Measurements from ENCODE around the gene SPOCD1. TPM values are rescaled to one million over a fixed set of nuclear protein-coding genes. Genes with fewer than 3 reads are reported as not detected.
A peak's percentile ranks its signal among the peaks of the same experiment; 100 is the strongest.

SPOCD1 gene
- total RNA-seq = 10 to 100 TPM; 13.5 to 23.0 TPM
- long read RNA-seq, donor 1, partial matches to known transcripts = 2 of 2 reads
- long read RNA-seq, donor 1, other reads (novel, unspliced or antisense) = 0 of 2 reads
- long read RNA-seq, donor 2, partial matches to known transcripts = 15 of 27 reads
- long read RNA-seq, donor 2, other reads (novel, unspliced or antisense) = 11 of 27 reads

GRCh38 chr1:31815752-31816500 lies at the start of gene SPOCD1:
Gene SPOCD1 (minus strand): TSS chr1:31816022. CDS start chr1:31815333, 689 bp downstream.
- DNase-seq (ENCODE audit: low spot score) = peak; percentile 92
- intact Hi-C loops (cut with DNase I) = loop anchor here in 1 of 2 donors (2.0 kb wide), 1 partner anchor 73 kb away; no protein-coding TSS in a partner anchor

- intact Hi-C loops (cut with DNase I) = no loop called here
- no peak for DNase-seq (ENCODE audit: low spot score)
Observed at GRCh38 chr1:31862071-31862470, 46.2 kb upstream of the SPOCD1 start.

- DNase-seq (ENCODE audit: low spot score) = no peak
- intact Hi-C loops (cut with DNase I) = no loop called here
Observed at GRCh38 chr1:31861346-31861745, 45.5 kb upstream of the SPOCD1 start.

- intact Hi-C loops (cut with DNase I) = no loop called here
- DNase-seq (ENCODE audit: low spot score) = no peak
Observed at GRCh38 chr1:31860581-31860980, 44.8 kb upstream of the SPOCD1 start.

GRCh38 chr1:31859719-31860118 lies 43.9 kb upstream of the SPOCD1 start:
- intact Hi-C loops (cut with DNase I) = no loop called here
- no peak for DNase-seq (ENCODE audit: low spot score)

GRCh38 chr1:31859044-31859443 lies 43.2 kb upstream of the SPOCD1 start:
- no peak for DNase-seq (ENCODE audit: low spot score)
- intact Hi-C loops (cut with DNase I) = no loop called here

- DNase-seq (ENCODE audit: low spot score) = no peak
- intact Hi-C loops (cut with DNase I) = no loop called here
Observed at GRCh38 chr1:31857863-31858262, 42.0 kb upstream of the SPOCD1 start.

- intact Hi-C loops (cut with DNase I) = no loop called here
- peak; percentile 14 for DNase-seq (ENCODE audit: low spot score)
Observed at GRCh38 chr1:31856140-31856539, 40.3 kb upstream of the SPOCD1 start.

GRCh38 chr1:31855038-31855845 lies 39.4 kb upstream of the SPOCD1 start:
- intact Hi-C loops (cut with DNase I) = no loop called here
- DNase-seq (ENCODE audit: low spot score) = no peak

- intact Hi-C loops (cut with DNase I) = no loop called here
- no peak for DNase-seq (ENCODE audit: low spot score)
Observed at GRCh38 chr1:31849653-31850052, 33.8 kb upstream of the SPOCD1 start.

- DNase-seq (ENCODE audit: low spot score) = peak; percentile 64
- intact Hi-C loops (cut with DNase I) = no loop called here
Observed at GRCh38 chr1:31848381-31848897, 32.6 kb upstream of the SPOCD1 start.

- intact Hi-C loops (cut with DNase I) = loop anchor here in 1 of 2 donors (1.0 kb wide), 1 partner anchor 16 kb away; no protein-coding TSS in a partner anchor
- DNase-seq (ENCODE audit: low spot score) = no peak
Observed at GRCh38 chr1:31846484-31846883, 30.7 kb upstream of the SPOCD1 start.

- intact Hi-C loops (cut with DNase I) = no loop called here
- DNase-seq (ENCODE audit: low spot score) = peak; percentile 24
Observed at GRCh38 chr1:31843506-31843905, 27.7 kb upstream of the SPOCD1 start.

GRCh38 chr1:31839662-31840343 lies 24.0 kb upstream of the SPOCD1 start:
- intact Hi-C loops (cut with DNase I) = no loop called here
- DNase-seq (ENCODE audit: low spot score) = no peak

- no peak for DNase-seq (ENCODE audit: low spot score)
- intact Hi-C loops (cut with DNase I) = no loop called here
Observed at GRCh38 chr1:31837451-31838158, 21.8 kb upstream of the SPOCD1 start.

- intact Hi-C loops (cut with DNase I) = no loop called here
- DNase-seq (ENCODE audit: low spot score) = no peak
Observed at GRCh38 chr1:31836638-31837037, 20.8 kb upstream of the SPOCD1 start.

- intact Hi-C loops (cut with DNase I) = no loop called here
- DNase-seq (ENCODE audit: low spot score) = no peak
Observed at GRCh38 chr1:31835415-31835814, 19.6 kb upstream of the SPOCD1 start.

- intact Hi-C loops (cut with DNase I) = no loop called here
Observed at GRCh38 chr1:31834501-31834900, 18.7 kb upstream of the SPOCD1 start.

More at GRCh38 chr1:31834501-31834900, 18.7 kb upstream of the SPOCD1 start:
- no peak for DNase-seq (ENCODE audit: low spot score)

Measured in posterior vena cava (tissue), 2 donors.